Epithelial cell of esophagus (primary cell): Measurements from ENCODE around the gene SRSF2.

Source experiments
- DNase-seq: peaks from one replicate; pipeline ENCODE4 v3.0.0; 2010; ENCODE audit warnings: low read depth
- H3K4me3 ChIP-seq: 2 replicates; pipeline ENCODE4 v1.5.1; 2011; ENCODE audit warnings: mild to moderate bottlenecking, low read length, control low read depth
- CTCF ChIP-seq: IDR thresholded peaks from 2 replicates; pipeline ENCODE4 v1.5.1; 2011; ENCODE audit warnings: low read depth, mild to moderate bottlenecking, low read length, control low read depth, inconsistent platforms; ENCODE audit not compliant: insufficient read depth; ENCODE audit errors: missing control alignments

The SRSF2 gene

GRCh38 chr17:76737082-76737675 is at the start of gene SRSF2:
SRSF2 (minus strand) TSS chr17:76737331; CDS start chr17:76737160, 171 bp downstream.
- H3K4me3 ChIP-seq = peak within 1 kb of the TSS; percentile 94
- no peak for TF ChIP-seq CTCF
- peak; percentile 99 for DNase-seq

GRCh38 chr17:76784926-76785325 is 47.8 kb upstream of the SRSF2 start:
- no peak for DNase-seq
- no peak overlapping the region for H3K4me3 ChIP-seq
- TF ChIP-seq CTCF = no peak

GRCh38 chr17:76783146-76783545 is 46.0 kb upstream of the SRSF2 start:
- TF ChIP-seq CTCF = no peak
- H3K4me3 ChIP-seq = no peak overlapping the region
- no peak for DNase-seq

GRCh38 chr17:76781056-76781982 is 44.2 kb upstream of the SRSF2 start:
- no peak for DNase-seq
- no peak overlapping the region for H3K4me3 ChIP-seq
- no peak for TF ChIP-seq CTCF

- no peak for DNase-seq
- no peak for TF ChIP-seq CTCF
- H3K4me3 ChIP-seq = no peak overlapping the region
Observed at GRCh38 chr17:76775021-76775600, 38.0 kb upstream of the SRSF2 start.

GRCh38 chr17:76772842-76773525 is 35.9 kb upstream of the SRSF2 start:
- no peak for TF ChIP-seq CTCF
- peak; percentile 89 for DNase-seq
- no peak overlapping the region for H3K4me3 ChIP-seq
